ENCODE results near the gene COL27A1. TPM values are rescaled to one million over a fixed set of nuclear protein-coding genes. Genes with fewer than 3 reads are reported as not detected.
A peak's percentile ranks its signal among the peaks of the same experiment; 100 is the strongest.
"Not testable (repeated sequence)": the region's sequence is repeated elsewhere in the genome, so short reads cannot be mapped to it uniquely, and the experiment has no call there.

COL27A1 gene
- total RNA-seq, 1 donor from 2014 or later = 8.5 TPM

- H3K4me3 Mint-ChIP-seq; H3K9me3 Mint-ChIP-seq; H3K27me3 Mint-ChIP-seq; intact Hi-C loops (cut with micrococcal nuclease); H3K4me1 Mint-ChIP-seq: not testable (repeated sequence)
- Mint-ChIP-seq H3K27ac (peak overlapping the region; percentile 48), H3K36me3 (ENCODE audit: low read depth) (peaks cover 22% of the 10 kb centered on the region)
- DNase-seq = peak; percentile 62
Measured at GRCh38 chr9:114331229-114332195, 176.2 kb downstream of the COL27A1 start.

- peak; percentile 60 for DNase-seq
- H3K4me3 Mint-ChIP-seq; H3K27me3 Mint-ChIP-seq; H3K27ac Mint-ChIP-seq; H3K9me3 Mint-ChIP-seq; intact Hi-C loops (cut with micrococcal nuclease); H3K4me1 Mint-ChIP-seq: not testable (repeated sequence)
- H3K36me3 Mint-ChIP-seq (ENCODE audit: low read depth) = peaks cover 30% of the 10 kb centered on the region
Measured at GRCh38 chr9:114332474-114333040, 177.2 kb downstream of the COL27A1 start.

- intact Hi-C loops (cut with micrococcal nuclease); H3K4me1 Mint-ChIP-seq; DNase-seq; H3K9me3 Mint-ChIP-seq; H3K4me3 Mint-ChIP-seq; H3K27ac Mint-ChIP-seq; H3K27me3 Mint-ChIP-seq: not testable (repeated sequence)
- H3K36me3 Mint-ChIP-seq (ENCODE audit: low read depth) = peaks cover 38% of the 10 kb centered on the region
Measured at GRCh38 chr9:114333718-114334117, 178.4 kb downstream of the COL27A1 start.

GRCh38 chr9:114334490-114334889 lies 179.2 kb downstream of the COL27A1 start:
- no peak overlapping the region for H3K4me3 Mint-ChIP-seq
- H3K36me3 Mint-ChIP-seq (ENCODE audit: low read depth) = peaks cover 45% of the 10 kb centered on the region

GRCh38 chr9:114335745-114336144 lies 180.4 kb downstream of the COL27A1 start:
- no peak overlapping the region for H3K27ac Mint-ChIP-seq
- no peak overlapping the region for H3K4me3 Mint-ChIP-seq
- peaks cover 57% of the 10 kb centered on the region for H3K36me3 Mint-ChIP-seq (ENCODE audit: low read depth)
- DNase-seq = peak; percentile 53
- no peaks in the 10 kb centered on the region for H3K27me3 Mint-ChIP-seq
- peaks cover 10% of the 10 kb centered on the region for H3K4me1 Mint-ChIP-seq
- intact Hi-C loops (cut with micrococcal nuclease) = no loop called here
- no peaks in the 10 kb centered on the region for H3K9me3 Mint-ChIP-seq

More at GRCh38 chr9:114334490-114334889, 179.2 kb downstream of the COL27A1 start:
- Mint-ChIP-seq H3K4me1 (peaks cover 8% of the 10 kb centered on the region), H3K27me3 (no peaks in the 10 kb centered on the region), H3K9me3 (no peaks in the 10 kb centered on the region), H3K27ac (no peak overlapping the region)
- intact Hi-C loops (cut with micrococcal nuclease) = no loop called here
- DNase-seq = no peak

GRCh38 chr9:114336157-114336556 lies 180.8 kb downstream of the COL27A1 start:
- Mint-ChIP-seq H3K4me1 (peaks cover 10% of the 10 kb centered on the region), H3K9me3 (no peaks in the 10 kb centered on the region), H3K27ac (peak overlapping the region; percentile 45), H3K27me3 (no peaks in the 10 kb centered on the region), H3K4me3 (no peak overlapping the region), H3K36me3 (ENCODE audit: low read depth) (peaks cover 60% of the 10 kb centered on the region)
- intact Hi-C loops (cut with micrococcal nuclease) = no loop called here
- peak; percentile 53 for DNase-seq

GRCh38 chr9:114336699-114337395 lies 181.5 kb downstream of the COL27A1 start:
- Mint-ChIP-seq H3K27me3 (no peaks in the 10 kb centered on the region), H3K36me3 (ENCODE audit: low read depth) (peaks cover 67% of the 10 kb centered on the region), H3K9me3 (no peaks in the 10 kb centered on the region), H3K27ac (no peak overlapping the region), H3K4me1 (peaks cover 10% of the 10 kb centered on the region), H3K4me3 (no peak overlapping the region)
- intact Hi-C loops (cut with micrococcal nuclease) = no loop called here
- DNase-seq = peak; percentile 54

- Mint-ChIP-seq H3K9me3 (no peaks in the 10 kb centered on the region), H3K4me3 (no peak overlapping the region), H3K4me1 (peaks cover 8% of the 10 kb centered on the region), H3K36me3 (ENCODE audit: low read depth) (peaks cover 75% of the 10 kb centered on the region), H3K27me3 (no peaks in the 10 kb centered on the region), H3K27ac (no peak overlapping the region)
- intact Hi-C loops (cut with micrococcal nuclease) = loop anchor here (2.0 kb wide), 1 partner anchor 67 kb away; no protein-coding TSS in a partner anchor
- no peak for DNase-seq
Measured at GRCh38 chr9:114338187-114338586, 182.8 kb downstream of the COL27A1 start.

- H3K27ac Mint-ChIP-seq = no peak overlapping the region
Measured at GRCh38 chr9:114339130-114339908, 184.0 kb downstream of the COL27A1 start.

GRCh38 chr9:114341152-114341830 lies 186.0 kb downstream of the COL27A1 start:
- Mint-ChIP-seq H3K36me3 (ENCODE audit: low read depth) (peaks cover 85% of the 10 kb centered on the region), H3K27me3 (no peaks in the 10 kb centered on the region), H3K4me3 (no peak overlapping the region), H3K27ac (no peak overlapping the region), H3K9me3 (no peaks in the 10 kb centered on the region), H3K4me1 (peaks cover 14% of the 10 kb centered on the region)
- DNase-seq = no peak
- intact Hi-C loops (cut with micrococcal nuclease) = no loop called here

More at GRCh38 chr9:114339130-114339908, 184.0 kb downstream of the COL27A1 start:
- no peak overlapping the region for H3K4me3 Mint-ChIP-seq
- no peaks in the 10 kb centered on the region for H3K9me3 Mint-ChIP-seq
- H3K4me1 Mint-ChIP-seq = peaks cover 13% of the 10 kb centered on the region
- intact Hi-C loops (cut with micrococcal nuclease) = loop anchor here (1.0 to 2.0 kb wide), 3 partner anchors 47 to 314 kb away; no protein-coding TSS in a partner anchor
- DNase-seq = peak; percentile 84
- H3K36me3 Mint-ChIP-seq (ENCODE audit: low read depth) = peaks cover 85% of the 10 kb centered on the region
- H3K27me3 Mint-ChIP-seq = no peaks in the 10 kb centered on the region

- no peak overlapping the region for H3K4me3 Mint-ChIP-seq
Measured at GRCh38 chr9:114341991-114342390, 186.7 kb downstream of the COL27A1 start.

GRCh38 chr9:114342755-114343440 lies 187.6 kb downstream of the COL27A1 start:
- intact Hi-C loops (cut with micrococcal nuclease) = no loop called here
- Mint-ChIP-seq H3K36me3 (ENCODE audit: low read depth) (peaks cover 85% of the 10 kb centered on the region), H3K27me3 (no peaks in the 10 kb centered on the region), H3K27ac (peak overlapping the region; percentile 48), H3K4me3 (no peak overlapping the region), H3K4me1 (peaks cover 20% of the 10 kb centered on the region), H3K9me3 (no peaks in the 10 kb centered on the region)
- DNase-seq = no peak

More at GRCh38 chr9:114341991-114342390, 186.7 kb downstream of the COL27A1 start:
- Mint-ChIP-seq H3K4me1 (peaks cover 19% of the 10 kb centered on the region), H3K9me3 (no peaks in the 10 kb centered on the region), H3K27ac (peak overlapping the region; percentile 63), H3K27me3 (no peaks in the 10 kb centered on the region), H3K36me3 (ENCODE audit: low read depth) (peaks cover 86% of the 10 kb centered on the region)
- intact Hi-C loops (cut with micrococcal nuclease) = no loop called here
- DNase-seq = no peak
